NCI-H2227 (cell line): ENCODE data around the gene ZDHHC14.
A peak's percentile ranks its signal among the peaks of the same experiment; 100 is the strongest.
"Not testable (repeated sequence)": the region's sequence is repeated elsewhere in the genome, so short reads cannot be mapped to it uniquely, and the experiment has no call there.

Source experiments
- DNase-seq: peaks from one replicate; lab custom pipeline; 2025; ENCODE audit not compliant: unreplicated experiment; lab: John Stamatoyannopoulos, UW

ZDHHC14 gene

DNA sequence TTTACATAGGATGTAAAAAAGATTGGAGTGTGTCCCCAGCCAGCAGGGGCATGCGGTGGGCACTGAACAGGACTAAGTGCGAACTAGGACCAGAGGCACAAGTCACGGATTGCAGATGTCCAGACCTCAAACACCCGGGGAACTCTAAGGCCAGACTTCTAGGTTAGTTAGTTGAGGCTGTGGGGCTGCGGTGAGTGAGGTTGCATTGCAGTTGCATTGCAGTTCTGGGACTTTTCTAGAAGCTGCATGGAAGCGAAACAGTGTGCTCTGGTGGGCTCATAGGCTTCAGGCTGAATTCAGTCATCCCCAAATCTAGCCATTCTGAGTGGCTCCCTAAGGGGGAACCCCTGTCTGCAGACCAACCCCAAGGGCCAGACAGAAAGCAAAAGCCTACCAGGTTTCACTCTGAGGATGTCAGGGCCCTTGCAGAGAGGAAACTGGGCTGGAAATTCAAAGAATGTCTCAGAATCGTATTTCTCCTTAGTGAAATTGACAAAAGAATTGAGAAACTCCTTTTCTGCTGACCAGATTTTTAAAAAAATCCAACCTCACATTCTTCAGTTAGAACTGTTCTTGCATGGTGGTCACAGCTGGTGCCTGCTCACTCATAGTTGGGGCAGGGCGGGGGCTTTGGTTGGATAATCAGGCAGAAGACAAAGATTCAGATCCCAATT is 182.8 kb downstream of the ZDHHC14 start:
- DNase-seq: no peak

DNA sequence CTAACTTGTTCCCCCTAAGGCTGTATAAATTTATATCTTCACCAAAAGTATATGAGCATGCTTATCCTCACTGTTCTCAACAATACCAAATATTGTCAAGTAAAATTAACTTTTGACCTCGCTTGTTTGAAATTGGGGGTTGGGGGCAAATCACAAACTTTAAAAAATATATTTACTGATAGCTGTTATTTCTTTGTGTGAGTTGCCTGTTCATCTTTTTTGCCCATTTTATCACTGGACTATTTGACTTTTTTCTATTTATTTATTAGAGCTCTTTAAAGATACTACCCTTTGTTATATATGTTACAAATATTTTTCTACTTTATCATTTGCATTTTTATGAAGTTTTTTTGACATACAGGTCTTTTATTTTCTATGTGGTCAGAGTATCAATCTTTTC is 187.7 kb downstream of the ZDHHC14 start:
- DNase-seq: no peak

DNA sequence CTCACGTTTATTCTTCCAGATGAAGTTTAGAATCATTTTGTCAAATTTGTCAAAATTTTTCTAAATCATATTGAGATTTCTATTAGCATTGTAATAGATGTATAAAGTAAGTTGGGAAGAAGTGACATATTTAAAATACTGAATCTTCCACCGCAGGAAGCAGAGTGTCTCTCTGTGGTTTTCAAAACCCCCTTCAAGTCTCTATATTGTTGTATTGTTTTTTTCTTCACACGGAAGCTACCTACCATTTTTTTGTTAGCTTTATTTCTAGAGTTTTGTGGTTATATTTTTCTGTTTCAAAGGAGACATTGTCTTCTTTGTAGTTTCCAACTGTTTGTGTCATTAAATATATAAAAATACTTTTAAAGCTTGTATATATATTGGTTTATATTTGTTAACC is 188.6 kb downstream of the ZDHHC14 start:
- DNase-seq: no peak

DNA sequence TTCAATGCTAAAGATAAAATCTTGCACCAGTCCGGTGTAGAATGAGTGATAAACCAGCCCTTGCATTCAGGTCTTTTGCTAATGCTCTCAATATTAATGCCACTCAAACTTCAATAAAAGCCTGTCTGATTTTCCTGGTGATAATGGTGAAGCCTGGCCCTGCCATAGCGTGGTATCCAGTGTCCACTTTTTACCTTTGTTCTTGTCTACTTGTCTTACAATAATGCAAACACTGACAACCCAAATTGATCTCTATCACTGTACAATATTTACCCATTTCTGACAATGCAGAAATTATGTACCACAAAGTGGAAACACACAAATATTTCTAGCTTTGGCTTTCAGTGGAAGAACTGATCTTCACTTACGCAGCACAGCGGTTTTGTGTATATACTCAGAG is 189.1 kb downstream of the ZDHHC14 start:
- no peak for DNase-seq

DNA sequence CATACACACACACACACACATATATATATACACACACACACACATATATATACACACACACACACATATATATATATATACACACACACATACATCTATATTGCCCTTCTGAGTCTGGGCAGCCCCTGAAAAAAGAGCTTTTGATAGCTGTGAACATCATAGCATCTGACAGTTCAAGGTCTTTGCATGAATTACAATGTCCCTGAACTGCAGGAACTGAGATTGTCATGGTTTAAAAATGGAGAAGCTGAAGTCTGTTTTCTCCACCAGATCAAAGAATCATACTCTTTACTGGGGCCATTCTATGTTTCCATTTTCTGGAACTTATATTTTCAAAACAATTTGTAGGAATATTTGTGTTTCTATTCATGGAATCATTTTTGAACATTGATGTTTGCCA is 189.8 kb downstream of the ZDHHC14 start:
- no peak for DNase-seq

DNA sequence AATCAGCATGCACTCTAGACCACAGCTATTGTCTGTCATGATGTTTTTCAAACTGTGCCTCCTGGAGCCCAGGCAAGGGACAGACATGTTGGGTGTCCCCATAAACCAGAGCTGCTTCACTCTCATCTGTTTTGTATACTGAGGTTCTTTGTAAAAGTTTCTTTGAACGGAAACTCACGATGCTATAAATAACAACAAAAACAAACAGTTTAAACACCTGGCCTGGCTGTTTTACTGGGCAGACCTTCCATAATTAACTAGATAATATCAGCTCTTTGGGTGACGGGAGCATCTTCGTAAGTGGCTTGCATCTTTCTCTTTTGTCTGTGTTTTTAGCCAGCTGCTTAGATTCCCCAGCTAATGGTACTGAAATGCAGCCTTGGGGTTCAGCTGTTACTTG is 190.3 kb downstream of the ZDHHC14 start:
- DNase-seq: peak; percentile 38

DNA sequence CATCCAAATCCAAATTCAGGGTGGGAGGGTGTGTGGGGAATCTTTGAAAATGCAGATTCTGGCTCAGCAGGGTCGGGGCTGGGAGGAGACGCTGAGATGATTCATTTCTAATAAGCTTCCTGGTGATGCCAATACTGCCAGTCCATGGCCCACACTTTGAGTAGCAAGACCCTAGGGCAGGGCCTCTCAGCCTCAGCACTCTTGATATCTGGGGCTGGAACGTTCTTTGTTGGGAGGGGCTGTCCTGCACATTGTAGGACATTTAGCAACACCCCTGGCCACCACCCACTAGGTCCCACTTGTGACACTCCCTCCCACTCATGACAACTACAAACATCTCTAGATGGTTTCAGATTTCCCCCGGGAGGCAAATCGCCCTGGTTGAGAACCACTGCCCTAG is 191.0 kb downstream of the ZDHHC14 start:
- no peak for DNase-seq

DNA sequence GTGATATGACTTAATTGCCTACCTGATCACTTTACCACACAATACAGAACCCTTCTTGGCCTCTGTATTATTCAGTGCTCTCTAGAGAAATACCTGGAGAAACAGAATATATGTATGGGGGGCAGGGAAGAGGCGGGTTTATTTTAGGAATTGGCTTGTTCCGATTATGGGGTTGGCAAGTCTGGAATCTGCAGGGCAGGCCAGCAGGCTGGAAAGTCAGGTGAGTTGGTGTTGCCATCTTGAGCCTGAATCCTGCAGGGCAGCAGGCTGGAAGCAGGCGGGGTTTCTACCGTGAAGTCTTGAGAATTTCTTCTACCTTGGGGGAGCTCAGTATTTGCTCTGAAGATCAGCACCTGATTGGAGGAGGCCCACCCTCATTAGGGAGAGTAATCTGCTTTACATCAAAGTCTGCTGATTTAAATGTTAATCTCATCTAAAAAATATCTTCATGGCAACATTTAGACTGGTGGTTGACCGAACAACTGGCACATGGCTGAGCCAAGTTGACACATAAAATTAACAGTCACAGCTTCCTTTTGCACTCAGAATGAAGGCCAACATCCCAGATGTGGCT is 193.9 kb downstream of the ZDHHC14 start:
- no peak for DNase-seq

DNA sequence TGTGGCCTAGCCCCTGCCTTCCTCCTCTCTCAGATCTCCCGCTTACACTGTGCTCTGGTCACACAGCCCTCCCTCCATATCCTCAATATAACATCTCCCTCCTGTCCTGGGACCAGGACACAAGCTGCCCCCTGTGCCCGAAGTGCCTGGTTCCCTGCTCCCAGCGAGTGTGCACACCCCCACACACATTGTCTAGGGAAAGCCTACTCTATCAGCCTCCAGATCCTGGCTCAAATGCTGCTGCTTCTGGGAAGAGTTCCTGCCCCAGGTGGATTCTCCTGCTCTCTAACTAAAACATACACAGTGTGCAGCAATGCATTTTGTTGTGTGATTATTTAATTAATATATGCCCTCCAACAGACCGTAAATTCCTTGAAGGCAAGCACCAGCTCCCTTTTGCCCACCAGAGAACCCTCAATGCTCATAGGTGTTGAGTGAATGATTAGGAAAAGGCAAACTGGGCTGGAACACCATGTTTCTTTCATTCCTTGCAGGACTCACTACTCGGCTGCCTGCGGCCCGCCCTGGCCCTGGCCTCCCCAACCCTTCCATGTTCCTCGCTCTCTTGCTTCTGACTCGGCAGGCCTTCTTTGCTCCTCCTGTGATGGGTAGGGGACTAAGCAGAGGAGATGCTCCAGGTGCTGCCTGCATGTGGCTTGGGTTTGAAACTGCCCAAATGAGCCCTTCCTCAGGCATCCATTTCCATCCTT is 194.6 kb downstream of the ZDHHC14 start:
- DNase-seq: no peak

DNA sequence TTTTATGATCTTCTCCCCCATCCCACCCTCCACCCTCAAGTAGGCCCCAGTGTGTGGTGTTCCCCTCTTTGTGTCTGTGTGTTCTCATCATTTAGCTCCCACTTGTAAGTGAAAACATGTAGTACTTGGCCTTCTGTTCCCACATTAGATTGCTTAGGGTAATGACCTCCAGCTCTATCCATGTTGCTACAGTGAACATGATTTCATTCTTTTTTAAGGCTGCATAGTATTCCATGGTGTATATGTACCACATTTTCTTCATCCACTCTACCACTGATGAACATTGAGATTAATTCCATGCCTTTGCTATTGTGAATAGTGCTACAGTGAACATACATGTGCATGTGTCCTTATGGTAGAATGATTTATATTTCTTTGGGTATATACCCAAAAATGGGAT is 196.0 kb downstream of the ZDHHC14 start:
- not testable (repeated sequence) for DNase-seq

DNA sequence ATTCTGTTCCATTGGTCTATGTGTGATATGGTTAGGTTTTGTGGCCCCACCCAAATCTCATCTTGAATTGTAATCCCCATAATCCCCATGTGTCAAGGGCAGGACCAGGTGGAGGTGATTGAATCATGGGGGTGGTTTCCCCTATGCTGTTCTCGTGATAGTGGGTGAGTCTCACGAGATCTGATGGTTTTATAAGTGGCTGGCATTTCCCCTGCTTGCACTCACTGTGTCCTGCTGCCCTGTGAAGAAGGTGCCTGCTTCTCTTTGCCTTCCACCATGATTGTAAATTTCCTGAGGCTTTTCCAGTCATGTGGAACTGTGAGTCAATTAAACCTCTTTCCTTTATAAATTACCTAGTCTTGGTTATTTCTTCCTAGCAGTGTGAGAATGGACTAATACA is 197.5 kb downstream of the ZDHHC14 start:
- DNase-seq: not testable (repeated sequence)

DNA sequence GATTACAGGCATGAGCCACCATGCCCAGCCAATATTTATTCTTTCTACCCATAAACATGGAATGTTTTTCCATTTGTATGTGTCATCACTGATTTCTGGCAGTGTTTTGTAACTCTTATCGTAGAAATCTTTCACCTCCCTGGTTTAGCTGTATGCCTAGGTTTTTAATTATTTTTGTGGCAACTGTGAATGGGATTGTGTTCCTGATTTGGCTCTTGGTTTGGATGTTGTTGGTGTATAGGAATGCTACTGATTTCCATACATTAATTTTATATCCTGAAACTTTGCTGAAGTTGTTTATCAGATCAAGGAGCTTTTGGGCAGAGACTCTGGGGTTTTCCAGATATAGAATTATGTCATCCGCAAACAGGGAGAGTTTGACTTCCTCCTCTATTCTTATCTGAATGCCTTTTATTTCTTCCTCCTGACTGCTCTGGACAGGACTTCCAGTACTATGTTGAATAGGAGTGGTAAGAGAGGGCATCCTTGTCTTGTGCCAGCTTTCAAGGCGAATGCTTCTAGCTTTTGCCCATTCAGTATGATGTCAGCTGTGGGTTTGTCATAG is 198.6 kb downstream of the ZDHHC14 start:
- no peak for DNase-seq

DNA sequence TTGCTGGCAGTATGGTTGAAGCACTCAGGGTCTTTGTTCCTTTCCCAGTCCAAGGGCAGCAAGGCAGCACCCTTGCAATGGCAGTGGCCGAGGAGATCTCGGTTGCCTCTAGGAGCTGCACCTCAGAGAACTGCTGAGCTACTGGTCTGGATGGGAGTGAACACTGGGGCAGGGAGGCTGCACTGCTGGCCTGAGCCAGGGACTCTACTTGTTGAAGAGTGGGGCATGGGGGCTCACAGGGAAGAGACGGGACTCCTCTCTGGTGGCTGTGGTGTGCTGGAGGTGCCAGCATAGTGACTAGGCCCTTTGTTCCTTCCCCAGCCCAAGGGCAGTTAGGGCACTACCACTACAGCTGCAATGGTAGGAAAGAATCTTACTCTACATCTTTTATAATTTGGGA is 203.0 kb downstream of the ZDHHC14 start:
- no peak for DNase-seq

DNA sequence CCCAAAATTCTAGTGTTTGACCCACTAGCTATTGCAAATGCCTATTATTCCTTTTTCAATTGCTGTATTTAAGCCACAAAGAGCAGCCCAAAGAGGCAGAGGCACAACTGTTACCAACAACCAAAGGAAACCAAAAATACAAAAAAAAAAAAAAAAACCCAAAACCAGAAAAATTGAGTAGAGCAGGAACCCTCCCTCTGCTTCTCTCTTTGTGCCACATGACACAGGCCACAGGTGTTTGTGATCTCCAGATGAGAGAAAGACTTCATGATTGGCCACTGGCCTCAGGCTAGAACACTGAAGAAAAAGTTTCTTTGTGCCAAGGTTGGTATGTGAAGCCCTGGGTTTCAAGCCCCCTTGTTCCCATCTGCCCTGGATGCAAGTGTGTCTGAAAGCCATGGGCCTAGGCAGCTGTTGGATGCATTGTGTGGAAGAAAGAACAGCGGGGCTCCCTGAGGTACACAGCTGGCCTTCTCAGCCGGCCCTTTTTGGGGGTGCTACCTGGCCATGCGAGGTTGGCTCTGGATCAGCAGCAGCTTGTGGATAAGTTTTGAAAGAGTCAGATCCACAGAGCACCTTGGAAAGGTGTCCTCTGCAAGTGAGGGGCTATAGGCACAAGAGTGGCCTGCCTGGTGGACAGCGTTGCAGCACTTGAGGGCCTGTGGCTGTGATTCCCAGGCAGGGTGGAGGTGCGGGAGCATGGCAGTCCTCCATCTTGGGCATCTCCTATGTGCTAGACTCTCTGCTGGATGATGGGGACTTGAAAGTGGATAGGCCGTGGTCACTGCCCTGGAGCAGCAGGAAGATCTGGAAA is 204.5 kb downstream of the ZDHHC14 start:
- DNase-seq: no peak

DNA sequence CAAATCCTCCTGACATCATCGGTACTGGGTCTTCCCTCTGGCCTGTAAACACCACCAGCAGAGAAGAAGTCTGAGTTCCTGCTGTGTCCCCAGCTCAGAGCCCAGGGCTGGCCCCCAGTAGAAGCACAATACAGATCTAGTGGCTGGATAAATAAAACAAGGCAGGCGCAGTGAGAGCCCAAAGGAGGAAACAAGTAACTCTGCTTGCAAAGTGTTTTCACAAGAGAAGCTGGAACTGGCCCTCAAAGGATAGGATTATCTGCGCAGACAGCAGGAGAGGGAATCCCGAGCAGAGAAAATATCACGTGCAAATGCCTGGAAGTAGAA is 205.1 kb downstream of the ZDHHC14 start:
- DNase-seq: no peak

DNA sequence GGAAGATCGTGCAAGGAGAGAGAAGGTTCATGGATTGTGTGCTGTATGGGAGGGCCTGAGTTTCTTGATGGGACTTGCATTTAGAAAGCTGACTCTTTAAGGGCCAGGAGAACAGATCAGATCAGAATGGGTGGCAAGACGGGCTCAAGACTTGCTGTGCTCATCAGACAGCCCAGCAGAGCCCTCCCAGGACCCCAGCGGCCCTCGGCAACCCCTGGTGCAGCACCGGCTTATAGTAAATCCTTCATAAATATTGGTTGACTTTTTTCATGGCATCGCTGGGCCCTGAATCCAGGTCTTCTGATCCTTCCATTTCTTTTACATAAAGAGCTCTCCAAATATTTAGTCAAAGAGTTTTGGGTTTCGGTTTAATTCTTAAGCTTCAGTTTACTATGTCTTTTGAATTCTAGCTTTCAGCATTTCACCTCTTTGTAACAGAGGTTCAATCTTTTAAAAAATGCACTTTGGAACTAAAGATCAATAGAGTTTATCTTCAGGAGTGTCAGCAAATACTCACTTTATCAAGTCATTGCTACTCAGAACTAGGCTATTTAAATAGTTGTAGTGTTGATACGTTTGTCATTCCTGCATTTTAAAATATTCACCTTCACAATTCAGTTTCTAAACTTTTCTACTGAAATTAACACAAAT is 205.6 kb downstream of the ZDHHC14 start:
- DNase-seq: no peak

DNA sequence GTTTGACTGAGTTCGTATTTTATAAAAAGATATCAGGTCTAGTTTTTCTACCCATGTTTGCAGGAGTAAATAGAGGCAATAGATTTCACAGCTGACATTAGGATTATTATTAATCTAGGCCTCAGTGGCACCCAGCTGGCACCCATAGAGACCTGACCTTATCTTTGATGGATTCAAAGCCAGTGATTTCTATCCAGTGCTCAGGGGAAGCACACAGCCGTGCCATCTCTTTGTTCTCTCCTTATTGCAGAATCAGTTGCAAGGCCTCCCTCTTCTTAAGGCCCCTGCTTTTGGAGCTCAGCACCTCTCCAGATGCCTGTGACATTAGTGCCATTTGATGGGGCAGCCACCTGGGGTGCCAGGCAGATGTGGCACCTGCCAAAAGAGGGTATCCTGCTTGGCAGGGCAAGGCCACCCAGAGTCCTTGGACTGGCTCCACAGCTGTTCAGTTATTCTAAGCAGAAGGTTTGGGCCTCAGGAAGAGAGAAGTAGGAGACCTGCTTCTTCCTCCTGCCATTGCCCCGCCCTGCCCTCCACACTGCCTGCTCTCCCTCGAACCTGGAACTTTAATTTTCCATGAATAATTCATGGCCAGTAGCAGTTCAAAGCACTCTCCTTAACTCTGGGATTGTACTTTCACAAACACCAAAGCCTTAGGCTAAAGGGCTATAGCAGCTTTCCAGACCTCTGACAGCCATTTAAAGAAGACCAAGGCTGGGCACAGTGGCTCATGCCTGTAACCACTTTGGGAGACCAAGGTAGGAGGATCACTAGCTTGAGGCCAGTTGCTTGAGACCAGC is 206.3 kb downstream of the ZDHHC14 start:
- no peak for DNase-seq

DNA sequence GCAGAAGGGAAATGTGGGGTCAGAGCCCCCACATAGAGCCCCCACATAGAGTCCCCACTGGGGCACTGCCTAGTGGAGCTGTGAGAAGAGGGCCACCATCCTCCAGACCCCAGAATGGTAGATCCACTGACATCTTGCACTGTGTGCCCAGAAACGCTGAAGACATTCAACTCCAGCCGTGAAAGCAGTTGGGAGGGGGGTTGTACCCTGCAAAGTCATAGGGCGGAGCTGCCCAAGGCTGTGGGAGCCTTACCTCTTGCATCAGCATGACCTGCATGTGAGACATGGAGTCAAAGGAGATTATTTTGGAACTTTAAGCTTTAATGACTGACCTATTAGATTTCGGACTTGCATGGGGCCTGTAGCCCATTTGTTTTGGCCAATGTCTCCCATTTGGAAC is 209.7 kb downstream of the ZDHHC14 start:
- not testable (repeated sequence) for DNase-seq

DNA sequence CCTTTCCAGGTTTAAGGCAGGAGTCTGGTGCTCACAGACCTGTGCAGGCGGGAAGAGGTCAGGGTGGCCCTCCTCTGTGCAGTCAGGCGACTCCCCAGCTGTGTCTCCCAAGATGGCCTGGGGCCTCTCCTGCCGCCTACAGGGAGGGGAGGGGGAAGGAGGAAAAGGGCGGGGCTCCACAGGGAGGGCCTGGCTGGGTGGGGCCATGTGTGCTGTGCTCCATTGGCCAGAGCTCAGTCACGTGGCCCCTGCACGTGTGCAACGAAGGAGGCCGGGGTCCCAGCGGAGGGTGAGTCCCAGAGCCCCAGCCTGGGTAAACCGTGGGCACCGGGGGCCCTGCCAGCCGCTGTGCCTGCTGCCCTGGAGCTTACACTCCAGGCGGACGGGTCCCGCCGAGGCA is 211.6 kb downstream of the ZDHHC14 start:
- DNase-seq: no peak

DNA sequence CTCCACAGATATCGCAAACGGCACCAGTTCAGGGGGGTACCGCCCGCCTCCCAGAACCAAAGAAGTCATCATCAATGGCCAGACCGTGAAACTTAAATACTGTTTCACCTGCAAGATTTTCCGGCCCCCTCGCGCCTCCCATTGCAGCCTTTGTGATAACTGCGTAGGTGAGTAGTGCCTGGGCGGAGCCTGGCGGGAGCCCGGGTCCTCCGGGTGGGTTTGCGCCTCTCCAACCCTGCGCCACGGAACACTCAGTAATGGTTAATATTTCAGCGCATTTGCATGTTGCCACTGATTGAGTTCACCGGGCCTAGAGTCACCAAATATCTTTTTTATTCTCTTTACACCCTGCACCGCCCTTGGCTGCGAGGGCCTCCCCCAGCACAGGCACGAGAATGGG is 212.0 kb downstream of the ZDHHC14 start:
- DNase-seq: no peak
